PC-3 (cell line): ENCODE results near the gene PSMB5. TPM values are rescaled to one million over a fixed set of nuclear protein-coding genes. Genes with fewer than 3 reads are reported as not detected.

ENCODE experiments used
- ATAC-seq: fragments of 200-7000 bp; cut with Tn5 transposase; 2 replicates; pipeline ENCODE4 v1.9.1; 2020; ENCODE audit warnings: mild to moderate bottlenecking, moderate library complexity
- BruUV-seq: library from RNA; stranded (reverse); fragments of 400-500 nt; replicated peaks from 2 replicates; lab custom pipeline; 2021; lab: Mats Ljungman, UMichigan
- CTCF ChIA-PET: fragments of 300-600 bp; sonication (Branson Sonifier 250); formaldehyde crosslinking; loops from one replicate; lab custom pipeline; 2022; ENCODE audit warnings: antibody characterized with exemption; lab: Charles Lee
- POLR2A ChIA-PET: fragments of 300-600 bp; sonication (Branson Sonifier 250); formaldehyde crosslinking; loops from one replicate; lab custom pipeline; 2022; ENCODE audit warnings: antibody characterized with exemption; ENCODE audit not compliant: unreplicated experiment; lab: Charles Lee
- DNase-seq: peaks from one replicate; pipeline ENCODE4 v3.0.0-alpha.2; 2015
- H2AFZ ChIP-seq: fragments of 300-600 bp; sonication (generic); 2 replicates; pipeline ENCODE4 v1.6.0; 2016; ENCODE audit warnings: antibody characterized with exemption, low read length
- H3F3A ChIP-seq: fragments of 300-600 bp; sonication (generic); one replicate; pipeline ENCODE4 v1.6.0; 2017; ENCODE audit warnings: antibody characterized with exemption, low read length, control low read depth, mild to moderate bottlenecking; ENCODE audit not compliant: unreplicated experiment
- H3K27ac ChIP-seq: fragments of 300-600 bp; sonication (generic); 2 replicates; pipeline ENCODE4 v1.5.1; 2016; ENCODE audit warnings: mild to moderate bottlenecking, low read length
- H3K27me3 ChIP-seq: fragments of 300-600 bp; sonication (generic); 2 replicates; pipeline ENCODE4 v1.6.1; 2016; ENCODE audit warnings: low read length, mixed read lengths
- H3K36me3 ChIP-seq: fragments of 300-600 bp; sonication (generic); 2 replicates; pipeline ENCODE4 v1.6.1; 2016; ENCODE audit warnings: low read depth, mixed run types, low read length, mixed read lengths
- H3K4me1 ChIP-seq: fragments of 300-600 bp; sonication (generic); 2 replicates; pipeline ENCODE4 v1.5.1; 2016; ENCODE audit warnings: low read length; ENCODE audit not compliant: insufficient read depth
- H3K4me2 ChIP-seq: fragments of 300-600 bp; sonication (generic); 2 replicates; pipeline ENCODE4 v1.6.0; 2016; ENCODE audit warnings: low read length
- H3K4me3 ChIP-seq: fragments of 300-600 bp; sonication (generic); 2 replicates; pipeline ENCODE4 v1.5.1; 2016; ENCODE audit warnings: mild to moderate bottlenecking, low read length, mixed read lengths
- H3K79me2 ChIP-seq: fragments of 300-600 bp; sonication (generic); 2 replicates; pipeline ENCODE4 v1.6.1; 2017; ENCODE audit warnings: low read length, mixed read lengths
- H3K9ac ChIP-seq: fragments of 300-600 bp; sonication (generic); 2 replicates; pipeline ENCODE4 v1.6.0; 2016; ENCODE audit warnings: mild to moderate bottlenecking, low read length
- H3K9me2 ChIP-seq: fragments of 300-600 bp; sonication (generic); replicated peaks from 2 replicates; pipeline ENCODE4 v1.6.1; 2016; ENCODE audit warnings: mixed run types, low read length, mixed read lengths
- H3K9me3 ChIP-seq: fragments of 300-600 bp; sonication (generic); 2 replicates; pipeline ENCODE4 v1.6.1; 2016; ENCODE audit warnings: low read length, mixed read lengths
- H4K20me1 ChIP-seq: fragments of 300-600 bp; sonication (generic); 2 replicates; pipeline ENCODE4 v1.6.1; 2016; ENCODE audit warnings: low read length, mixed read lengths
- CTCF ChIP-seq: fragments of 300-600 bp; sonication (generic); conservative IDR thresholded peaks from 2 replicates; pipeline ENCODE4 v1.5.1; 2017; ENCODE audit warnings: antibody characterized with exemption, low read depth, mild to moderate bottlenecking, low read length
- EZH2 ChIP-seq: fragments of 300-600 bp; sonication (generic); IDR thresholded peaks from one replicate; pipeline ENCODE4 v1.6.1; 2017; ENCODE audit warnings: antibody characterized with exemption, mild to moderate bottlenecking, low read length; ENCODE audit not compliant: unreplicated experiment
- EZH2phosphoT487 ChIP-seq: fragments of 300-600 bp; sonication (generic); IDR thresholded peaks from 2 replicates; pipeline ENCODE4 v1.6.1; 2018; ENCODE audit warnings: mild to moderate bottlenecking, antibody characterized with exemption, low read length, borderline replicate concordance
- intact Hi-C: fragments of 100-400 bp; cut with micrococcal nuclease; formaldehyde crosslinking; loops from 2 replicates; pipeline ENCODE4 v1.9.0; 2023
- total RNA-seq: library from RNA; depleted of rRNA; stranded (reverse); fragments of >200 nt; gene quantifications from 2 replicates; pipeline ENCODE4 v1.2.3, GENCODE V29; 2014

The PSMB5 gene
- total RNA-seq, 1 experiment from 2014 or later = 424 TPM

- CTCF ChIA-PET = interaction anchor here (0.7 kb wide), 1 partner anchor 47 kb away, joined by 8 read pairs; no protein-coding TSS in a partner anchor
These were observed 751 bp downstream of the PSMB5 start for GRCh38 chr14:23033801-23034497.

GRCh38 chr14:23033251-23033727 is 1.4 kb downstream of the PSMB5 start:
- Histone ChIP-seq H3K9ac (peak overlapping the region; percentile 99), H3K4me1 (peaks cover 20% of the 10 kb centered on the region), H2AFZ (no peak overlapping the region), H3F3A (peaks cover 4% of the 10 kb centered on the region), H3K27ac (no peak overlapping the region), H3K27me3 (no peaks in the 10 kb centered on the region), H3K4me2 (peak overlapping the region; percentile 90), H3K9me3 (no peaks in the 10 kb centered on the region), H3K9me2 (no peaks in the 10 kb centered on the region), H3K4me3 (peak overlapping the region; percentile 89), H4K20me1 (no peaks in the 10 kb centered on the region), H3K79me2 (peaks cover 54% of the 10 kb centered on the region), H3K36me3 (peaks cover 31% of the 10 kb centered on the region)
- ChIA-PET POLR2A (no interaction called here), CTCF (interaction anchor here (0.5 kb wide), 1 partner anchor 26 kb away, joined by 3 read pairs; no protein-coding TSS in a partner anchor)
- TF ChIP-seq EZH2phosphoT487 = no peak
- no peak for TF ChIP-seq EZH2
- no peak for TF ChIP-seq CTCF
- DNase-seq = no peak
- BruUV-seq = no TSS peak
- ATAC-seq = no peak
- intact Hi-C loops = no loop called here

More at GRCh38 chr14:23033801-23034497, 751 bp downstream of the PSMB5 start:
- Histone ChIP-seq H3K36me3 (peaks cover 25% of the 10 kb centered on the region), H3K27me3 (no peaks in the 10 kb centered on the region), H3F3A (peaks cover 4% of the 10 kb centered on the region), H4K20me1 (no peaks in the 10 kb centered on the region), H3K4me3 (peak overlapping the region; percentile 89), H3K9ac (peak overlapping the region; percentile 99), H3K4me2 (peak overlapping the region; percentile 90), H2AFZ (peak overlapping the region; percentile 91), H3K79me2 (peaks cover 49% of the 10 kb centered on the region), H3K9me2 (no peaks in the 10 kb centered on the region), H3K27ac (peak overlapping the region; percentile 88), H3K9me3 (no peaks in the 10 kb centered on the region), H3K4me1 (peaks cover 20% of the 10 kb centered on the region)
- POLR2A ChIA-PET = interaction anchor here (0.6 kb wide), 1 partner anchor 52 kb away, joined by 3 read pairs; the partner anchor contains the start of gene AJUBA
- TF ChIP-seq EZH2phosphoT487 = no peak
- no peak for TF ChIP-seq CTCF
- no peak for TF ChIP-seq EZH2
- DNase-seq (no peak), ATAC-seq (no peak; the same call in 1 of the 2 replicates)
- BruUV-seq = TSS peak; percentile 64
- intact Hi-C loops = loop anchor here (1.0 kb wide), 1 partner anchor 26 kb away; no protein-coding TSS in a partner anchor
